WERI-Rb-1 (cell line): ENCODE measurements around the gene SLC17A9.

Source experiments
- DNase-seq: peaks from one replicate; pipeline ENCODE4 v3.0.0-alpha.2; 2020
- H3K27ac ChIP-seq: fragments of 250-450 bp; sonication (Bioruptor Pico); 2 replicates; pipeline ENCODE4 v1.5.1; 2020; ENCODE audit warnings: mild to moderate bottlenecking, moderate library complexity
- H3K27me3 ChIP-seq: fragments of 250-450 bp; sonication (Bioruptor Pico); 2 replicates; pipeline ENCODE4 v1.5.1; 2021; ENCODE audit warnings: mild to moderate bottlenecking, low read depth, moderate library complexity; ENCODE audit not compliant: insufficient read depth, severe bottlenecking
- H3K36me3 ChIP-seq: fragments of 250-450 bp; sonication (Bioruptor Pico); 2 replicates; pipeline ENCODE4 v1.5.1; 2020; ENCODE audit warnings: mild to moderate bottlenecking, moderate library complexity
- H3K4me3 ChIP-seq: 2 replicates; pipeline ENCODE4 v1.5.1; 2011; ENCODE audit warnings: low read depth, mild to moderate bottlenecking, control low read depth, low read length
- H3K9me3 ChIP-seq: fragments of 250-450 bp; sonication (Bioruptor Pico); 2 replicates; pipeline ENCODE4 v1.5.1; 2021; ENCODE audit warnings: mild to moderate bottlenecking, moderate library complexity; ENCODE audit not compliant: severe bottlenecking
- TF ChIP-seq, protein P1 (sequence below): IDR thresholded peaks from 2 replicates; pipeline ENCODE4 v1.5.1; 2011; ENCODE audit warnings: low read depth, mild to moderate bottlenecking, control low read depth, inconsistent platforms, low read length

The SLC17A9 gene

DNA sequence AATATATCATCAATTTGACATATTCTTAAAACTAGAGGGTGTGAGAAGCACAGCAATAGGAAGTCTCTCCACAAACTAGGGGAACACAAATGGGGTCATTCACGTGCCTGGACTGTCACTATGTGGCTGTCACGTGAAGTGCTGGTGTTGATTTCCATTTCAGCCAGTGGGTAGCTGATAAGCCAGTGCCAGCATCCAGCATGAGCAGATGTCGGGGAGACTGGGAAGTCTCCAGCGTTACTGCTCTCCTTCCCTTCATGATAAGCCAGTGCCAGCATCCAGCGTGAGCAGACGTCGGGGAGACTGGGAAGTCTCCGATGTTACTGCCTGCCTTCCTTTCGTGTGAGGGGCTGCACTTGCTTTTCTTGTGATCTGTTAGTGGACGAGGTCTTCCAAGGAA is 5.6 kb upstream of the SLC17A9 start:
- H3K27me3 ChIP-seq: no peaks in the 10 kb centered on the region
- no peaks in the 10 kb centered on the region for H3K9me3 ChIP-seq
- no peak for DNase-seq
- no peak overlapping the region for H3K27ac ChIP-seq
- H3K4me3 ChIP-seq: no peak overlapping the region
- peaks cover 81% of the 10 kb centered on the region for H3K36me3 ChIP-seq
- TF ChIP-seq, protein P1, sequence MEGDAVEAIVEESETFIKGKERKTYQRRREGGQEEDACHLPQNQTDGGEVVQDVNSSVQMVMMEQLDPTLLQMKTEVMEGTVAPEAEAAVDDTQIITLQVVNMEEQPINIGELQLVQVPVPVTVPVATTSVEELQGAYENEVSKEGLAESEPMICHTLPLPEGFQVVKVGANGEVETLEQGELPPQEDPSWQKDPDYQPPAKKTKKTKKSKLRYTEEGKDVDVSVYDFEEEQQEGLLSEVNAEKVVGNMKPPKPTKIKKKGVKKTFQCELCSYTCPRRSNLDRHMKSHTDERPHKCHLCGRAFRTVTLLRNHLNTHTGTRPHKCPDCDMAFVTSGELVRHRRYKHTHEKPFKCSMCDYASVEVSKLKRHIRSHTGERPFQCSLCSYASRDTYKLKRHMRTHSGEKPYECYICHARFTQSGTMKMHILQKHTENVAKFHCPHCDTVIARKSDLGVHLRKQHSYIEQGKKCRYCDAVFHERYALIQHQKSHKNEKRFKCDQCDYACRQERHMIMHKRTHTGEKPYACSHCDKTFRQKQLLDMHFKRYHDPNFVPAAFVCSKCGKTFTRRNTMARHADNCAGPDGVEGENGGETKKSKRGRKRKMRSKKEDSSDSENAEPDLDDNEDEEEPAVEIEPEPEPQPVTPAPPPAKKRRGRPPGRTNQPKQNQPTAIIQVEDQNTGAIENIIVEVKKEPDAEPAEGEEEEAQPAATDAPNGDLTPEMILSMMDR: no peak

GRCh38 chr20:62947532-62948300 is 4.8 kb upstream of the SLC17A9 start:
- no peak overlapping the region for H3K4me3 ChIP-seq
- H3K27me3 ChIP-seq: no peaks in the 10 kb centered on the region
- peaks cover 74% of the 10 kb centered on the region for H3K36me3 ChIP-seq
- no peak for DNase-seq
- H3K27ac ChIP-seq: no peak overlapping the region
- no peaks in the 10 kb centered on the region for H3K9me3 ChIP-seq
- TF ChIP-seq, protein P1: no peak

DNA sequence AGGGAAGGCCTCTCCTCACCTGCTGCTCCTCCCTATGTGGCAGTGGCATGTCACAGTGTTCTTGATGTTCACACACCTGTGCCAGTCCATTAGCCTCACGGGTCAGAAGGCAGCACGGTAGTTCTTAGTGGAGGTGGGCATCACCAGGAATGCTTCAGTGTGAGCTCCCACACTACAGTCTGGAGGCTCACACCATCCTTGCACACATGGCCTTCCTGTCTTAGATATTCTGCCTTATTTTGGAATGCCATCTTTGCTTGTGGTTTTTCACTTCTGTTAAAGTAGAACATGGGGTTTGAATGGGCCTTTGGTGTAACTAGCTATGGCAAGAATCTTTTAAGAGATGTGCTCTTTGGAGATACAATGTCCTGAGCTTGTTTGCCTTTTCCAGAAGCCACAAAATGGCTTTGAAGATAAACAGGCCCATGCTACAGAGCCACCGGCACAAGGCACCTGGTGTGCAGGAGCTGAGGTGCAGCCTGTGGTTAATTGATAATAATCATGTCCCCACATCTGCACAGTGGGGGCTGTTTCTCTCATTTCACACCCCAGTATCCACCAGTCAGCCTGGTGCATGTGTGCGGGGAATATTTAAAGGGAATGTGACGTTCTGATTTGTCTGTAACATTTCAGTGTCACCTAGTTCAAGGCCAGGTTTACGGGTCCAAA is 3.2 kb upstream of the SLC17A9 start:
- H3K9me3 ChIP-seq: no peaks in the 10 kb centered on the region
- H3K4me3 ChIP-seq: no peak overlapping the region
- TF ChIP-seq, protein P1: no peak
- peaks cover 59% of the 10 kb centered on the region for H3K36me3 ChIP-seq
- DNase-seq: no peak
- H3K27me3 ChIP-seq: no peaks in the 10 kb centered on the region
- H3K27ac ChIP-seq: no peak overlapping the region

- no peak overlapping the region for H3K4me3 ChIP-seq
- no peak overlapping the region for H3K27ac ChIP-seq
- no peaks in the 10 kb centered on the region for H3K9me3 ChIP-seq
- H3K27me3 ChIP-seq: no peaks in the 10 kb centered on the region
- H3K36me3 ChIP-seq: peaks cover 52% of the 10 kb centered on the region
- TF ChIP-seq, protein P1: no peak
- no peak for DNase-seq
Observed at GRCh38 chr20:62949962-62950361, 2.5 kb upstream of the SLC17A9 start.

DNA sequence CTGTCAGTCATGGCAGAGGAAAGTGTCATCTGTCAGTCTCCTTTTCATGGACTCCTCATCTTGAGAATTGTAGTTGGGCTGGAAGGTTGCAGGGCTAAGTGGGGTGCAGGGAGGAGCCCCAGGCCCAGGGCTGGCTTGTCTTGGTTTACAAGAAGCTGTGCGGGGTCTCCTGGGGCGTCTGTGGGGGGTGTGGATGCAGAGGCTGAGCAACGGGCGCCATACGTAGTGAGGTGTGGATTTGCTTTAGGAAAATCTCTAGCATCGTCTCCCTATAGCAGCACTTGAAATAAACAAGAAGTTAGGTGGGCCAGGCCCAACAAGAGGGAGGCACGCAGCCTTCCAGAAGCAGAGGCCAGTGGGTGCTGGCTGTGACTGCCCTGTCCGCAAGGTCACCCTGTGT is 1.8 kb upstream of the SLC17A9 start:
- TF ChIP-seq, protein P1: no peak
- Histone ChIP-seq H3K9me3 (no peaks in the 10 kb centered on the region), H3K36me3 (peaks cover 44% of the 10 kb centered on the region), H3K27me3 (no peaks in the 10 kb centered on the region), H3K4me3 (no peak overlapping the region), H3K27ac (no peak overlapping the region)
- DNase-seq: no peak
